HG03135 (cell line): ENCODE data around the gene CHAF1A.

Source experiments
- ATAC-seq: cut with Tn5 transposase; IDR thresholded peaks from one replicate; pipeline ENCODE4 v1.9.1; 2021; ENCODE audit warnings: mild to moderate bottlenecking, moderate library complexity; ENCODE audit not compliant: unreplicated experiment

Gene CHAF1A

DNA sequence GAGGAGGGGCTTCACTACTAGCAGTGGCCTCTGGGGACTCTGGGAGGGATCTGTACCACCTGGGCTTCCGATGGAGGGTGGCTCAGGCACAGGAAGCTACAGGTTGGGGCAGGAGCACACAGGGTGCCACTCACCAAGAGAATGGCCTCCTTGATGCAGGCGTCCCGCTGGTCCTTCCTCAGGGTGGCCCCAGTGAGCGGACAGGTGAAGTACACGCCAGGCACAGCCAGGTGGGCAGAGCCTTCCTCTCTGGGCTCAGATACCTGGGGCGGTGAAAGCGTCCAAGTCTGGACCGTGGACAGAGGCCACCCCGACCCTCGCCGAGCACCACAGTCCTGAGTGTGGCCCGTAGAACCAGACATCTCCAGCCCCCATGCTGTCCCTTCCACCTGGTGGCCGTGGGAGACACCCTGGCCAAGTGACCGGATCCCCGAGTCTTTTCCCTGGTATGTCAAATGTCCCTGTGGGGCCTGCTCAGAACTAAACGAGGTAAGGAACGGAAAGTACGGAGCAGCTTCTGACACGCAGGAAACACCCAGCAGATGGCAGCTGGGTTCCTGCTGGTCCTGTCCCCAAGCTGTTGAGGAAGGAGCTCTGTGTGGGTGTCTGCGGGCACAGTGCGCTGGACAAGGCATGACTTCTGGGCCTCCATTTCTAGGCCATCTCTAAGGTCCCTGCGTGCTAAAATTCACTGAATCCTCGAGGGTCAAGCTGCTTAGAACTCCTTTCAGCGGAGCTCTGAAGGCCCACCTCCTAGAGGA is 50.0 kb downstream of the CHAF1A start:
- ATAC-seq: no peak

DNA sequence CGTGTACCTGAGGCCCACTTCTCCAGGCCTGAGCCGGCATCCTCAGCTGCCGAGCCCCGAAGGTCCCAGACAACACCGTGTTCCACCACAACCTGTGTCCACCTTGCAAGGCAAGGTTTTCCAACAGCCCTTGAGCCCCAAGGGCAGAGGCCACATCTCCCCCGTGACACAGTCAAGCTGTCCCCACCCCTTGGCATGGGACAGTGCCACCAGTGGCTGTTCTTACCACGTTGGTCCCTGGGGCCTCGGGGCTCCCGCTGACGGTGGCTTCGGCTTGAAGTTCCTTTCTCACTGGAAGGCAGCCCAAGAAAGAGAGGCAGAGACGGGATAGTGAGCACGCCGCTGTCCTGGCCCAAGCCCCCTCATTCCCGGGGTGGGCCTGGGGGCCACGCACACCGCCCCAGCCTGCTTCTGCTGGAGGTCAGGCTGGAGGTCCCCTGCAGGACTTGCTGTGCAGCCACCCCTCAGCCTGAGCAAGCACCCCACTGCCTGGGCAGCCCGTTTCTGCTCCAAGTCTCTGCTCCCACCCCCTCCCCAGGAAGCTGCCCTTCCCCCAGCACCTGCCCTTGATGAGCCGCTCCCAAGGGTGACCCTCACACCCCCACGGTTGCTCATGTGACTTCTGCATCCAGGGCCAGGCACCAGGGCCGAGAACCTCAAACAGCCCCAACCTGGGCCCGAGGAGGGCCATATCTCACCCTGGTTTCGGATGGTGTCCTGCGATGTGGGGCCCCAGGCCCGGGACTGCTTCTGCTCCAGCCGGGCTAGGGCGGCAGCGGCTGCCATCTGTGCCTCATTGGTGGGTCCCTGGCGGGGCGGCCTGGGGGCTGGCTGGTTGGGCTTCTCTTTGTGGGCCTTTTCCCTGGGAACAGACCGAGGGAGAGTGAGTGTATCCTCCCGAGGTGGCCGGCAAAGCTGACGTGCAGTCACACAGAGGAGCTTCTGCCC is 51.1 kb downstream of the CHAF1A start:
- no peak for ATAC-seq

GRCh38 chr19:4454747-4455718 is 52.6 kb downstream of the CHAF1A start:
- ATAC-seq: no peak

GRCh38 chr19:4455719-4456475 is 53.5 kb downstream of the CHAF1A start:
- ATAC-seq: no peak

DNA sequence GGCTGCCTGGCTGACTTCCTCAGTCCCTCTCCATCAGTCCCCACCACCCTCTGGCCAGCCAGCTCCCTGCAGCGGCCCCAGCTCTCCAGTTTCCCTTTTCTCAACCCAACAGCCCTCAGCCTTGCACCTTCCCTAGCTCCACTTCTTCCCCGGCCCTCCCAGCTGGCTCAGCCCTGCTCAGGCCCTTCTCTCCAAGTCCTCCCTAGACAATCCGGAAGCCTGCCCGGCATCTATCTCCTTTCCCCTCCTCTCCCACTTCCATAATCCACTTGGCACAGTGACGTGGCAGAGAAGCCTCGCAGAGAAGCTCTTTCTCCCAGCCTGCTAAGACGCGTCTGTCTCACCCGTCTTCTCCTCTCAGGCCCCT is 54.0 kb downstream of the CHAF1A start:
- ATAC-seq: no peak

GRCh38 chr19:4456843-4457653 is 54.6 kb downstream of the CHAF1A start:
- peak; percentile 18 for ATAC-seq

- ATAC-seq: peak; percentile 86
These were observed 55.4 kb downstream of the CHAF1A start, which contains the start of gene UBXN6 for GRCh38 chr19:4457654-4458395. TSS of gene UBXN6 (minus strand) at chr19:4457794. CDS start at chr19:4457697, 97 bp downstream.

- no peak for ATAC-seq
These were observed 62.6 kb downstream of the CHAF1A start for GRCh38 chr19:4464815-4465581.

DNA sequence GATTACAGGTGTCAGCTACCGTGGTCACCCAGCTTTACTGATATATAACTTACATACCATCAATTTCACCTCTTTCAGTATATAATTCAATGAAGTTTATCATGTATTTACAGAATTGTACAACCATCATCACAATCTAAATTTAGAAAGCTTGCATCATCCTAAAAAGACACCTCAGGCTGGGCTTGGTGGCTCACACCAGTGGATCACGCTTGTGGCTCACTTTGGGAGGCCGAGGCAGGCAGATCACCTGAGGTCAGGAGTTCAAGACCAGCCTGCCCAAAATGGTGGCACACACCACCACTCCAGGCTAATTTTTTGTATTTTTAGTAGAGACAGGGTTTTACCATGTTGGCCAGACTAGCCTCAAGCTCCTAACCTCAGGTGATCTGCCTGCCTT is 65.4 kb downstream of the CHAF1A start:
- ATAC-seq: no peak

DNA sequence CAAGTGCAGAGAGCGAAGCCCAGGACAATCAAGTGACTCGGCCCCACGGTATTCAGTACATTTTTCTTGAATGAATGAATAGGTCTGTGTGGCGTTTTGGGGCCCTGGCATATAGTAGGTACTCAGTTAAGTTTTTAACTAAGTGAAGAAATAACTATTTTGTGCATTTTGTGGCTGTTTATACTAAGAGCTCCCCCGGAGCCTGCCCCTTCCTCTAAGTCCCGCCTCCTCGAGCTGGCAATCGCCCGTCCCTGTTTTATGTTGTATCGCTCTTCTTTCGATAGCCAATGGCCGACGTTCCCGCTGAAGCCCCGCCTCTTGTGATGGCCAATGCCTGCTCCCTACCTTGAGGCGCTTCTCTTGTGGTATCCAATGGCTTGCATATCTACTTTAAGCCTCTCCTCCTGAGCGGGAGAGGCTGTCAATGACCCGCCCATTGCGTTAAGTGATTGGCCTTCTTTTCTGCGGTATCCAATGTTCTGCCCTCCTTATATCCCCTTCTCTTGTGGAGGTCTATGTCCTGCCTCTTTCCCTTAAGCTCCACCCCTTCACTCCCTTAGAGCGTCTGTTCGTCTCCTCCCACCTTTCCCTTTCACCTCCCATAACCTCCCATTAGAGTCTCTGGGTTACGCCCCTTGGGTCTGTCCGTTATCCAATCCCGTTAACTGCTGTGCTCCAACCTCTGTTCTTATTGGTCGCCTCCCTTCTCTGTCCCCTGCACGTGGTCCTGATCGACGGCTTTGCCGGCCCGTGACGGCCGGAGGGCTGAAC is 69.1 kb downstream of the CHAF1A start:
- ATAC-seq: peak; percentile 90

GRCh38 chr19:4472174-4472974 is 69.9 kb downstream of the CHAF1A start, which contains the start of gene HDGFL2:
TSS of gene HDGFL2 (plus strand) at chr19:4472297. CDS start at chr19:4472351, 54 bp downstream.
- ATAC-seq: no peak

DNA sequence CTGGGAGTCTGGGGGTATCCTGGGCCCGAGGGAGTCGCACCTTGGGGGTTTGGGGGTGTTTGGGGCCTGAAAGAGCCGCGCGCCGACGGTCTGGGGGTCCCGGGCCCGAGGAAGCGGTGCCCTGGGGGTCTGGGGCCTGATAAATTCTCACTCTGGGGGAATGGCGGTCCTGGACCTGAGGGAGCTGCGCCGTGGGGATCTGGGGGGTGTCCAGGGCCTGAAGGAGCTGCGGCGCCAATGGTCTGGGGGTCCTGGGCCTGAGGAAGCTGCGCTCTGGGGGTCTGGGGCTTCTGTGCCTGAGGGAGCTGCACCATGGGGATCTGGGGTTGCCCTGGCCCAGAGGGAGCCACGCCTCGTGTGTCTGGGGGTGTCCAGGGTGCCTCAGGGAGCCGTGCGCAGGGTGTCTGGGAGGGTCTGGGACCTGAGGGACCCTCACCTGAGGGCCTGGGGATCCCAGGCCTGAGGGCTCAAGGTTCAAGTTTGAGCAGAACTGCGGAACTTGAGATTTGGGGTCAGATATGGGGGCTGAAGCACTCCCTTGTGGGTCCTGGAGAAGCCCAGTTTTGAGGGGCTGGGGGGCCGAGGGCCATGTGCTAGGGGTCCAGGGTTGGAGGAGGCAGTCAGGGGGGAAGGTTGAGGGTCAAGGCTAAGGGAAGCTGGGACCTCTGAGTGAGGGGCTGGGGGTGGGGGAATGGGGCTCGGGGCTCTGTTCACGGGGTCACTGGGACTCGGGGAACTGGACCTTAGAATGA is 70.7 kb downstream of the CHAF1A start:
- ATAC-seq: no peak

DNA sequence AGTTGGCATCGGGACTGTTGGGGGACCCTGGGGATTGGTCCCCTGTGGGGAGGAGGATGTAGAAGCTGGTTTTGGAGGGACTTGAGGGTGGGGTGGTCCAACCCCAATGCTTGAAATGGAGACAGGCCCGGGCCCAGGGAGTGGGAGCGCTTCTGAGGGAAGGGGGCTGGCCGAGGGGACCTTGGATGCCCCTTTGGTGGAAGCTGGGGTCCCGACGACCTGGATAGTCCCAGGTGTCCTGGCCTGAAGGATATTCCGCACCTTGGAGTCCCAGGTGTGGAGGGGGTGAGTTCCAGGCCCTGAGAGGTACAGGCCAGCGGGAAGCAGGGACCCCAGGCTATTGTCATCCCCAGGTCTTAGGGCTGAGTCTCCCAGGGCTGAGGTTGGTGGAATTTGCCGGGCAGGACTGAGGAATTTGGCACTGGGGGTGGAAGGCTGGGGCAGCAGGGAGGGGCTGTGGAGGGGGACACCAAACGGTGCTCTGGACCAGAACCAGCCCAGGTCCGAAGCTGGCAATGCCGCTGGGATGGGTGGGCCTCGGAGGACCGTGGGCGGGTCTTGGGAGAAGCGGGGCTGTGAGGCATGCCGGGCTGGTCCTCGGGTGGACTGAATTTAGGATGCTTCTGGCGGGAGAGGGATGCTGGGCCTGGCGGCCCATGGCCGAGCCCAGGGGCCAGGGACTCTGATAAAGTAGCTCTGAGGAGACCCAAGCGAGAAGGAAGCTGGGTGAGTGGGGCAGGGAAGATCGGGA is 71.5 kb downstream of the CHAF1A start:
- no peak for ATAC-seq

- ATAC-seq: no peak
These were observed 72.1 kb downstream of the CHAF1A start for GRCh38 chr19:4474514-4475022.
